HG02623 (cell line): ENCODE results near the gene ARL15.
"Not testable (repeated sequence)": the region's sequence is repeated elsewhere in the genome, so short reads cannot be mapped to it uniquely, and the experiment has no call there.

Experiments used
- ATAC-seq: cut with Tn5 transposase; IDR thresholded peaks from one replicate; pipeline ENCODE4 v1.9.1; 2021; ENCODE audit warnings: moderate library complexity; ENCODE audit not compliant: unreplicated experiment

Gene ARL15

DNA sequence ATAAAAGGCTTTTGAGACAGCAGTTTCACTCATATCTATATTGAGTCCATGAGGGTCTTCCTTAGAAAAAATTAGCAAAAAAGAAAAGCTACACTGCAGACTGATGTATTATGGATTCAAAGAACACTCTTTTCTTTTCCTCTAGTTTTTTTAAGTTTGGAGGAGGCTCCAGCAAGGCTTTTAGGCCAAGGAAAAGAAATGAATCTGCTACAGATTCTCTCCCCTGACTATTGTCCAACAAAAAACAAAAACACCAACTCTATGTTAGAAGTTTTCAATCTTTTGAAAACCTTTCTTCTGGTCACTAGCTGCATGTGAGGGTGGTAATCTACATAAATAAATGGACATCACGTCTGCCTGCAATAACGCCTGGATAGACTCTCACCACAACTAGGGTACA lies 310.4 kb downstream of the ARL15 start:
- ATAC-seq: no peak

DNA sequence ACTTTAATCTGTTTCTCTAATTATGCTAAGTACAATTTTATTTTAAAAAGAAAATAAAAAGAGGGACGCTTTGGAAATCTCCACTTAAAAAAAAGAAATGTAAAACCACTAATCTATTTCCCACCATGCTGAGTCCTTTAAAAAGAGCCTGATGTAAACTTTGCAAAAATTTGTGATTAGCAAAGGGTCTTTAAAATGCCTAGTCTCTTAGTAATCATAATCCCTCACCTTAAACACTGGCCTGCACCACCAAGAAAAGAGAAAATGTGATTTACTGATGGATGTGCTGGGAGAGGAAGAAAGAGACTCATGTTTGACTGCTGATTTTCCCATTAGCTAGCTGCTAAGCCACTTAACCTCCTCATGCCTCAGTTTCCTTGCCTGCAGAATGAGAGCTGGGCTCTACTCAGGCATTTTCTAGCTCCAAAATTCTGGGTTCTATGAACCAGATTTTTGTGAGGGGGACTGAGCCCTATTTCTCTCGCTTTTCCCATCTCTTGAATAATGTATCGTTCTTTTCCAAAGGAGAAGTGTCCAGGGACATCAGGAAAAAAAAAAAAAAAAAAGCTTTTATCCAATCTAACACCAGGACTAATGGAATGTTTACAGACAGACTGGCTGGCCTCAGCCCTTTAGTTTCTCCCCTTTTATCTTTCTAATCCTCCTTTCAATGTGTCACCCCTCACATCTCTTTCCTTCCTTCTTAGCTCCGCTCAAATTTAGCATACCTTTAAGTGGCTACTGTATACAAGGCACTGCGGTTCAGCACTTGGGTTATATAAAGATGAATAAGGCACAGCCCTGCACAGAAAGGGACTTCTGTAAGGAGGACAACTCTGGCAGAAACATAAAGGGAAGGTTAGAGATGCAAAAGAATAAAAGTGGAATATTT lies 312.4 kb downstream of the ARL15 start:
- ATAC-seq: no peak

DNA sequence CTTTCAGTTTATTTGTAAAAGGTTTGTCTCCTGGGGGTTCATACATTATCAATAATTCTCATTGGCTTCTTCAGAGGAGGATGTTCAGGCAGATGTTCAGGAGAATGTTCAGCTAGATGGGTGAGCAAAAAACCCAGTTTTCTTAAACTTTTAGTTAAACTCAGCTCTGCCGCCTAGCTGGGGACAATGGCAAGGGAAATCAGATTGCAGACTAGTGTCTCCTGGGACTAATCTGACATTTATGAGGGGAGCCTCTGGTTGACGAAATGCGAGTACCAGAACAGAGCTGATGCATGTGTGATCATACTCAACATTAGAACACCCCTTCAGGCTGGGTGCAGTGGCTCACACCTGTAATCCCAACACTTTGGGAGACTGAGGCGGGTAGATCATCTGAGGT lies 314.4 kb downstream of the ARL15 start:
- ATAC-seq: no peak

DNA sequence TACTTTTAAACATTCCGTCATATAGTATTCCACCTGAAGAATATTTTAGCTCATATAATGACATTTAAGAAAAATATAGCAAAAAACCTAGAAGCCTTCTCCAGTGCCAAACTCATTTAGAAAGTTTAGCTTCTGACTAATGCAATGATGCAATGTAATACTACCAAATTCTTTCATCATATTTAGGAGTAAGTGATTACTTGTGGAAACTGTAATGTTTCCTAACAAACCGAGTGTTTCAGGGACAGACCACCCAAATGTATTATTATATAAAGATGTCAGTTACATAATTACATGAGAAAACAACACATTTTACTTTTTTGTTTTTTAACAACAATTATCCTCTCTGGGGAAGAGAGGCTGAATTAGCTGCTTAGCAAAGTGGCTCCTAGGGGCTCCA lies 316.2 kb downstream of the ARL15 start:
- ATAC-seq: no peak

DNA sequence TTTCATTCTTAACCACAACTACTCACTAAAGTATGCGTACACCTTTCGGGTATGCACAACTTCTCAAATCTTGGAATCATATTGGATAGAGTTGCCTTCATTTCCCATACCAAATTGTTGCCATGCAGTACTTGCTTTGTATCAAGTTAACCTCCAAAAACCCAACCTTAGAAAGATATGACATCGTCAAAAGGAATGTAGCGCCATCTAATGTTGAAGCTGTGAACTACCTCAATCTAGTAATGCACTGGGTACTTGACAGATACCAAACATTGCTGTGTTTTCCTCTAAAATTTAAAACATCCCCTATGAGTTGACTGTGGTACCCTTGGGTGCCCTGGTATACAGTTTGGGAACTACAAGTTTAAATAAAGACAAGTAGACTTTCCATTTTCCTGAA lies 318.4 kb downstream of the ARL15 start:
- ATAC-seq: no peak

DNA sequence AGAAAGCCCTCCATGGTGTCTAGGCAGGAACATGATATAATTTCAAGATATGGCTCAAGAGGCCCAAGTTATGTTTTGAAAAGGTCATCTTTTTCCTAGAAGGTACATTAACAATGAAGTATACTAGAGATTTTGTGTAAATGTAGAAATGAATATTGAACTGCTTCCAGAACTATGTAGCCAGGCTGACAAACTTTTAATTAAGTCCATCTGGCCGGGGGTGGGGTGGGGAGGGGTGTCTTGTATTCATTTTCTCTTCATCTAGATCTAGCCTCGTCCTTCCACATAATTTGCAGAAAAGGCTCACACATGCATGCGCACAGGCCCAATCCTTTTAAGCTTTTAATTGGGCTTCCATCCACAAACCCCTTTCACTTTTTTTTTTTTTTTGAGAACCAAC lies 323.3 kb downstream of the ARL15 start:
- no peak for ATAC-seq

DNA sequence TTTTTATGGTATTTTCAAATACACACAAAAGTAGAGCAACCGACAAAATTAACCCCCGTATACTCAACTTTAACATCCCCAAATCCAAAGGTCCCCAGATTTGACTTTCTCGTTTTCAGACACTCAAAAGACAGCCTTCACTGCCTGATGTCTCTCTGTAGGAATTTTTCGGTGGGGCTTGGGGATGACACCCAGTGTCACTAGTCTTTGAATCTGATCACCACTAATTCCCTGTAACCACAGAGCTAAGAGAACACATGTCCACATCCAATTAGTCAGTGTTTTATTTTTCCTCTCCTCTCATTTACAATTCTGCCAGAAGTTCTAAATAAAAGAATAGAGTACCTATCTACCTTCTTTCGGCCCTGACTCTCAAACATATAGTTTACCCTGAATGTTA lies 324.6 kb downstream of the ARL15 start:
- ATAC-seq: no peak

DNA sequence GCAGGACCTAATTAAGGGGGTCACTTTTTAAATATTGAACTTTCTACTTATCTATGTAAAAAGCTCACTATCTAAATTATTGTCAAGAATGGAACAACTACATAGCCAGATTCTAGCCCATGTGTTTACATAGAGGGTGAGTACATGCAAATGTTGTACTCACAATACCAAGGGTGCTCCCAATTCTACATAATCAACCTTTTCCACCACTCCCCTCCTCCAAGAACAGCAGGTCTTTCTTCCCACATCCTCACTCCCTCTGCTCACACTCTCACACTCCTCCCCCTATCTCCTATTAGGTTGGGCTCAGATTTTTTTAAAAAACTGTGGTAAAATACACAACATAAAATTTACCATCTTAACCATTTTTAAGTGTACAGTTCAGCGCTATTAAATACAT lies 325.4 kb downstream of the ARL15 start:
- no peak for ATAC-seq

DNA sequence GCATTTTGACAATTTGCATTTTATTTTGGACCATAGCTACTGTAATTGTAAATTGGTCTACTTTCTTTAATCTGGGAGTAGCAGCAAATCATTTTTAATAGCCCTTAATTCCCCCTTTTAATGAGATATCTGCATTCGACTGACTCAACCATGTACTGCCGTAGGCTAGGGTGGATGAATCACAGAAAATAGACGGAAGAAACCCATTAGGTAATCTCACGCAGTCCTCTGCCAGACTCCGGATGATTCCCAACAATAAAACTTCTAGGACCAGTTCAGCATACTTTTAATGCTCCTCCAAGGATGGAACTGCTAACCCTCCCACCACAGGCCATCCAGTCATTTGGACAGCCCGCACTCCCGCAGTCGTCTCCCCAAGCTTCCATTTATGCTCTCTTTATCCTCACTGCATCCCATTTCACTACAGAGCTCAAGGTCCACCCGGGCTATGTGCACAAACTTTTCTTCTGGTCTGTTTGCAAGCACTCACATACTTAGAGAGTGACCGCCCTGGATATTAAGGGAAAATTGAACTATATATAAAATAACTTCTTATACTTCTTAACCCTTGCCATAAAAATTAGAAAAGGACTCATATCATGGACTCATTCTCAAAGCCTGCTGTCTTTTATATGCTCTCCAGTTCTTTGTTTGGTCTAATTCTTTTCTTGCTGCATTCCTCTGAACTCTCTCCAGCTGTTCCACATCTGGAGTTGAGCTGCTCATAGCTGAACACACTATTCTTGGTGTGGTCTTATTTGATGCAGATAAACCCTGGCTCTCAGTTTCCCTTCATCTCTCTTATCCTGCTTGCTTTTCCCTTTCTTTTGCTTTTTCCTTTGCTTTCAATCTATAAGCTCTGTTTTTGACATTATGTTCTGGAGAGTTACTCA lies 326.6 kb downstream of the ARL15 start:
- ATAC-seq: no peak

DNA sequence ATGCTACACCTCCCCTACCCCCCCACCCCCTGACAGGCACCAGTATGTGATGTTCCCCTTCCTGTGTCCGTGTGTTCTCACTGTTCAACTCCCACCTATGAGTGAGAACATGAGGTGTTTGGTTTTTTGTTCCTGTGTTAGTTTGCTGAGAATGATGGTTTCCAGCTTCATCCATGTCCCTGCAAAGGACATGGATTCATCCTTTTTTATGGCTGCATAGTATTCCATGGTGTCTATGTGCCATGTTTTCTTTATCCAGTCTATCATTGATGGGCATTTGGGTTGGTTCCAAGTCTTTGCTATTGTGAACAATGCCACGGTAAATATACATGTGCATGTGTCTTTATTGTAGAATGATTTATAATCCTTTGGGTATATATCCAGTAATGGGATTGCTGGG lies 328.1 kb downstream of the ARL15 start:
- ATAC-seq: not testable (repeated sequence)

DNA sequence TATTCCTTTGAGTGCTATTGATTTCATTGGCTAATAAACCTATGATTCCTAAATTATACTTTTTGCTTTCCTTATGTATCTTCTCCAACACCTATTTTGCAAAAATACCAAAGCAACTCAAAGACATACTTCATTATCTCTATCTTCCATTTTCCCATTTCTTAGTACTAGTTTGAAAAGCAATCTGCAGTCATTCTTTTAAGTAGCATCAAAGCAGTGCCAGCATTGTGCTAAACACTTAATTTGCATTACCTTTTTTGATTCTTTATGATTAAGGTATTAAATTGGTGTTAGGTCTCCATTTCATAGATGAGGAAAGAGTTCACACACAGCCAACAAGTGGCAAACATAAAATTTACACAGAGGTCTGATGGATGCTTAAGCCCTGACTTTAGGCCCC lies 330.3 kb downstream of the ARL15 start:
- ATAC-seq: no peak

DNA sequence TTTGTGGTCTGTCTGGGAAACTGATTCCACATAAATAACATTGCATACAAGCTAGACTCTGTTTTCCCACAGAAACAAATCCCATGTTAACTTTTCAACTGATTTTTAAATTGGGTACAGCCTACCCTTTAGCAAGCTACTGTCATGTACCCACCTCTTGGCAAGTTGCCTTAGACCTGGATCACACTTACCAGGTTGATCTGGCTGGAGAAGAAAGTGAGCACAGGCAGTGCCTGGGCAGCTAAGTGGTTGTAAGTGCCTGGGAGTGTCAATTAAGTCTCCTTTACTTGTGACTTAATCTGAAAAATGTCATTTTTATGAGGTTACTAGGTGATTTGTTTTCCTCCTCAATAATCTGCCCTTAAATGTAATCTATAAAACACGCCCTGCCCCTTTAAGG lies 336.4 kb downstream of the ARL15 start:
- no peak for ATAC-seq

DNA sequence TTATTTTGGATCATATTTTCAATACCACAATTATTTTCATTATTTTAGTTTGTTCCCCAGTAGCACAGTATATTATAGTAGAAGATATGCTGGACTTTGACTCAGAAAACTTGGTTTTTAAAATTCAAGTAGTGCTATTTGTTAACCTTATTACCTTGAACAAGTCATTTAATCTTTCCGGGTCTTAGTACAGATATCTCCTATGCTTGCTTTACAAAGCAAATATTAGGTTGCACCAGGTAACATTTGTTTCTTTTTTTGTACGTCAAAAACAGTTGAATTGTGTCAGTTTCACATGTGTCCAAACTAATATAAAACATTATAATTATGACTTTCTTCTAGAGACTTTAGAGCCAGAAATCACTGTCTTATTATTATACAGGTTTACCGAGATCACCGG lies 338.1 kb downstream of the ARL15 start:
- ATAC-seq: no peak

DNA sequence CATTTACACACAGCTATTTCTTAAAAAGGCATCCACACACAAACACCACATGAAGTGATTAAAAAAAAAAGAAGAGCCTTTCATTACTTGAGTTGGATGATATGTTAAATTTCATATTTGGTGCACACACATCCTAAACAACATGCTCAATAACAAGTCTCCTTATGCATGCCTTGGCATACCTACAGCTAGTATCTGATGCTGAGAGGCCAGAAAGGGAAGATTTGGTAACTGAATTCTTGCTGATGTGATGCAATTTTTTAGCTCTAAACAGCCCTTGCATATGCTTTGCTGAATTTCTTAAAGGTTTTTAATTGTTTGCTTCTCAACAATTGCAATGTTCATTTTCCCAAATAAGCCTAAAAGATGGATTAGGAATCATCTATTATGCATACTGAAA lies 338.8 kb downstream of the ARL15 start:
- no peak for ATAC-seq

DNA sequence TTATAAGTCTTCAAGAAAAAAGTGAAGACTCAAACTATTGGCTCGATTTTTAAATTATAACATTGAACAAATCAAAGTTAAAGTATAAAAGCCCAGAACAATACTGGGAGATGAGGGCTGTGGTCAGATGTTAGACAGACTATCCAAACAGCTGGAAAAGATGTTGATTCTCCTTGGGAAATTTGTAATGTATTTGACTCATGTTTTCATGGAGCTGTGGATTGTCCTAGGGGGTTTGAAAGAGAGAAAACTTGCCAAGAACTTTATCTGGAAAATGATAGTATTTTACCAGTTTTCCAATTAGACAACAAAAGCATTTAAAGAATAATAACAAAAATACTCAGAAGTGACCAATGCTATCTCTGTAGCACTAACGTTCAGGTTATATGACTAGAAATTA lies 339.2 kb downstream of the ARL15 start:
- no peak for ATAC-seq

DNA sequence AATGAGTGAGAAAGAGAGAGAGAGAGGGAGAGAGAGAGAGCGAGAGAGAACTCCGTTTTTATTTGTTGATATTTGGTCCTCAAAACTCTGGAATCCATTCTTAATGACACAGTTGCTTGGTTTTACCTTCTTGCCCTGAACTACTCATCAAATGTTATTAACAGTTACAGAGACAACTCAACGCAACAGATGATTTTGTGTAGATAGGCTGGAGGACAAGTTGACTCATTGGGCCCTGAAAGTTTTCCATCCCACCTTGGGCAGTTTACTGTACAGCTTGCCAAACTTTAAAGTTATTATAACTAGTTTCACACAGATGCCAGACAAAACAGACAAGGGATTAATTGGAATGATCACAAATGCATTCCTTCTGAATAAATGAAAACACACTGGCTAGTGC lies 339.9 kb downstream of the ARL15 start:
- ATAC-seq: no peak

DNA sequence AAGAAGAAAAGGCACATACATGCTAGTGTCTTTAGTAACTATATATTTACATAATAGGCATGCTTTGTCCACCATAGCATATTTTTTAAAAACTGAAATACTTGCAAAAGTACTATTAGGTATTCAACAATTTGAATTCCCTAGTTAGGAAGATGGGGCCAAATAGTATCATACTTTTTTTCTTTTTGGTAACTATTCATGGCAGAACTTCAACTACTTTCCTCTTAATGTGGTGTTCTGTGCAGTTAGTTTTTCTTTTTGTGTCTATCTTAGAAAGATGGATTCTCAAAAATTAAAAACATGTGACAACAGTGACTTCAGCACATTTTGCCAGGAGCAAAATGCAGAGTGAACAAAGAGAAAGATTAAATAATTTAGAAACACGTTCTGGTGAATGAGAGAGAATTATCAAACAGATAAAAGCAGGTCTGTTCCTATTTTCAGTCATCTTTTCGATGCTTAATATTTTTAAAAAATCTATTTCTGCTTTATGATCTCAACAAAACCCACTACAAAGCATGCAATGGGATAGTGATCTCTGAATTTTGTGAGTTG lies 341.1 kb downstream of the ARL15 start:
- no peak for ATAC-seq

DNA sequence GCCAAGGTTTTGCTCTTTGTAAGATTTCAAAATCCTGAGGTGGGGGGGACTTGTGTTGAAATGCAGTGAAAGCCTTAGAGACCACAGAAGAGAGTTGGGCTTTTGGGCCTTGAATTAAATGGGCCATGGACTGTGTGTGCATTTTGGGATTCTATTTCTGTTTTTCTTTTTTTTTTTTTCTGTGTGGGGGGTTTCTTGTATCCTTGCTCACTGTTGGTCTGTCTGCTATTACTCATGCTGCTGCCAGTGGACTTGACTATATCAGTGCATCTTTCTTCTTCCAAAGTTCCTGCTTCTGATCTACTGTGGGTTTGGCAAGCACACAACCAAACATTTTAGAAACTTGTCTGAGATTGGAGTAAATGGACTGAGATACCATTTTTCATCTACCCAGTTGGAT lies 344.9 kb downstream of the ARL15 start:
- ATAC-seq: no peak

DNA sequence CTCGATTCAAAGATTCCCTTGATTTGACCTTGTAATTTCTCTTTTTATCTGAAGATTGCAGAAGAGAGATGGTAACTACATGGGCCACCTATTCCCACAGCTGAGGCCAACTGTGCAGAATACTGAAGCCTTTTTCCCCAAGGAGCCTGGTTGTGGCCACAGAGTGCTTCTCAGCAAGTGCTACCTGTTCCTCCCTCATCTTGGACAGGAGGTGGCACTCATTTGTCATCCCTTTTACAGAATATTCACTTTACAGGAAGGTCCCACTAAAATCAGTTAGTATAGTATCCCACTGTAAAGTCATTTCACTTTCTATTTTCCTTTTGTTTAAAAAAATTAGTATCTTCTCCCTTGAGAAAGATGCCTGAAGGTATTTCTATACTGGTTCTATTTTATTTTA lies 346.4 kb downstream of the ARL15 start:
- ATAC-seq: no peak

DNA sequence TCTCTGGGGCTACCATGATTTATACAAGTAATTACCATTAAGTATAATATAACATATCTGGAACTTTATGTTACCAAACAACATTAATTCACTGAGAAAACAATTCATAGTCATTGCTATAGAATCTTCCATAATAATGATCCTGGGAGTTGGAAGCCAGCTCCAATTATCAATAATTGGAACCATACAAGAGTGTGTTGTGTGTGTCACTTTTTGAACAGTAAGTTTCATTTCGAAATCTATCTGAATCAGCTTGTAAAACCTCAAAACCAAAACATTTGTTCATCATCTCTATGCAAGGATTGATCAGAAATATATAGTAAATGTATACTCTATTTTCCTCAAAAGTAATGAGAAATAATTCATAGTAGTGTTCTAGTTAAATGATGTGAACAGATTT lies 348.1 kb downstream of the ARL15 start:
- no peak for ATAC-seq

DNA sequence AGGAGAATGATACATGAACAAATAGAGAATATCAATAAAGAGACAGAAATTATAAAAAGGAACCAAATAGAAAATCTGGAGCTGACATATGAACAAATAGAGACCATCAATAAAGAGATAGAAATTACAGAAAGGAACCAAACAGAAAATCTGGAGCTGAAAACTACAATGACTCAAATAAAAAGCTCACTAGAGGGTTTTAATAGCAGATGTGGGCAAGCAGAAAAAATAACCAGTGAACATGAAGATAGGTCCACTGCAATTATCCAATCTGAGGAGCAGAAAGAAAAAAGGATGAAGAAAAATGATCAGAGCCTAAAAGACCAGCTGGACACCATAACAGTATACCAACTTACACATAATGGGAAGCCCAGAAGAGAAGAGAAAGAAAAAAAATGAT lies 353.7 kb downstream of the ARL15 start:
- ATAC-seq: no peak

DNA sequence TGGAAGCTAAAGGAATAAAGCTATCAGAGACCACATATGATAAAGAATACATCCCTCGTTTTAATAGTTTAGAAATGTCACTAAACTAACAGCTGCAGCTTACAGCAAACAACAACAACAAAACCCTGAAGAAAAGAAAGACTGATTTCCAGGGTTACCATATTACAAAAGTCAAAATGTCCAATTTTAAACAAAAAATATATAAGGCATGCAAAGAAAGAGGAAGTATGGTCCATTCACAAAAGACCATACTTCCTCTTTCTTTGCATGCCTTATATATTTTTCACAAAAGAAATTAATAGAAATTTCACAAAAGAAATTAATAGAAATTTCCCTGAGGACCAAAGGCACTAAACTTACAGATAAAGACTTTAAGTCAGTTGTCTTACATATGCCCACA lies 354.2 kb downstream of the ARL15 start:
- ATAC-seq: no peak
